H9 (cell line): Measurements from ENCODE around the gene NLRC3. TPM values are rescaled to one million over a fixed set of nuclear protein-coding genes. Genes with fewer than 3 reads are reported as not detected.

ENCODE experiments used
- DNase-seq: peaks from one replicate; pipeline ENCODE4 v3.0.0-alpha.2; 2017
- H2AFZ ChIP-seq: one replicate; pipeline ENCODE4 v1.6.1; 2013; ENCODE audit warnings: mild to moderate bottlenecking, low read length, control low read depth, moderate library complexity
- H2AK5ac ChIP-seq: 2 replicates; pipeline ENCODE4 v1.6.1; 2013; ENCODE audit warnings: low read length, control low read depth, mixed read lengths; ENCODE audit not compliant: insufficient read length
- H2BK120ac ChIP-seq: one replicate; pipeline ENCODE4 v1.6.1; 2013; ENCODE audit warnings: low read depth, mild to moderate bottlenecking, low read length, control low read depth, inconsistent platforms; ENCODE audit not compliant: poor library complexity, severe bottlenecking
- H2BK12ac ChIP-seq: 2 replicates; pipeline ENCODE4 v1.6.1; 2013; ENCODE audit warnings: low read length, control low read depth, mixed read lengths, low read depth; ENCODE audit not compliant: insufficient read length
- H2BK15ac ChIP-seq: 2 replicates; pipeline ENCODE4 v1.6.1; 2013; ENCODE audit warnings: low read depth, low read length, control low read depth
- H2BK20ac ChIP-seq: one replicate; pipeline ENCODE4 v1.6.1; 2013; ENCODE audit warnings: low read depth, mild to moderate bottlenecking, low read length, control low read depth, inconsistent platforms; ENCODE audit not compliant: poor library complexity, severe bottlenecking
- H2BK5ac ChIP-seq: 2 replicates; pipeline ENCODE4 v1.6.1; 2013; ENCODE audit warnings: low read length, control low read depth, mixed read lengths; ENCODE audit not compliant: insufficient read length
- H3K14ac ChIP-seq: 2 replicates; pipeline ENCODE4 v1.6.1; 2013; ENCODE audit warnings: low read length, control low read depth; ENCODE audit not compliant: insufficient read depth
- H3K18ac ChIP-seq: 2 replicates; pipeline ENCODE4 v1.6.1; 2013; ENCODE audit warnings: low read depth, mild to moderate bottlenecking, mixed read lengths, low read length, control low read depth; ENCODE audit not compliant: insufficient read length
- H3K23ac ChIP-seq: 2 replicates; pipeline ENCODE4 v1.6.1; 2013; ENCODE audit warnings: low read length, control low read depth, mixed read lengths, low read depth; ENCODE audit not compliant: insufficient read length
- H3K23me2 ChIP-seq: 2 replicates; pipeline ENCODE4 v1.6.1; 2013; ENCODE audit warnings: low read depth, mild to moderate bottlenecking, mixed read lengths, low read length, control low read depth; ENCODE audit not compliant: insufficient read length, poor library complexity, severe bottlenecking
- H3K27ac ChIP-seq: 2 replicates; pipeline ENCODE4 v1.5.1; 2013; ENCODE audit warnings: low read length, control low read depth, mixed read lengths, low read depth; ENCODE audit not compliant: insufficient read length
- H3K27me3 ChIP-seq: 2 replicates; pipeline ENCODE4 v1.6.1; 2013; ENCODE audit warnings: low read length, control low read depth, inconsistent platforms; ENCODE audit not compliant: insufficient read depth
- H3K4ac ChIP-seq: 2 replicates; pipeline ENCODE4 v1.6.1; 2013; ENCODE audit warnings: low read depth, mild to moderate bottlenecking, control low read depth, inconsistent platforms, low read length, moderate library complexity
- H3K4me1 ChIP-seq: 2 replicates; pipeline ENCODE4 v1.6.1; 2013; ENCODE audit warnings: low read length, control low read depth, inconsistent platforms; ENCODE audit not compliant: insufficient read depth
- H3K4me2 ChIP-seq: 2 replicates; pipeline ENCODE4 v1.6.1; 2013; ENCODE audit warnings: low read length, control low read depth, mixed read lengths; ENCODE audit not compliant: insufficient read length, insufficient read depth
- H3K56ac ChIP-seq: 2 replicates; pipeline ENCODE4 v1.6.1; 2013; ENCODE audit warnings: low read depth, mild to moderate bottlenecking, mixed read lengths, low read length, control low read depth; ENCODE audit not compliant: insufficient read length
- H3K79me1 ChIP-seq: 2 replicates; pipeline ENCODE4 v1.6.1; 2013; ENCODE audit warnings: low read depth, mild to moderate bottlenecking, moderate library complexity, low read length, control low read depth, inconsistent platforms; ENCODE audit not compliant: insufficient read depth, poor library complexity, severe bottlenecking
- H3K79me2 ChIP-seq: 2 replicates; pipeline ENCODE4 v1.6.1; 2013; ENCODE audit warnings: low read length, control low read depth, inconsistent platforms; ENCODE audit not compliant: insufficient read depth
- H3K9ac ChIP-seq: 2 replicates; pipeline ENCODE4 v1.6.1; 2013; ENCODE audit warnings: low read length, control low read depth, mixed read lengths; ENCODE audit not compliant: insufficient read length; ENCODE audit errors: extremely low read depth
- H3K9me3 ChIP-seq: one replicate; pipeline ENCODE4 v1.6.1; 2013; ENCODE audit warnings: low read depth, low read length, inconsistent platforms; ENCODE audit not compliant: control insufficient read depth
- H3T11ph ChIP-seq: one replicate; pipeline ENCODE4 v1.6.1; 2013; ENCODE audit warnings: mild to moderate bottlenecking, low read length, control low read depth, inconsistent platforms
- H4K20me1 ChIP-seq: one replicate; pipeline ENCODE4 v1.6.1; 2013; ENCODE audit not compliant: control insufficient read depth, insufficient read length, insufficient read depth
- H4K5ac ChIP-seq: 2 replicates; pipeline ENCODE4 v1.6.1; 2013; ENCODE audit warnings: low read depth, mild to moderate bottlenecking, mixed read lengths, low read length, control low read depth; ENCODE audit not compliant: insufficient read length
- H4K8ac ChIP-seq: replicated peaks from 2 replicates; pipeline ENCODE4 v1.6.1; 2013; ENCODE audit warnings: low read length, control low read depth, mixed read lengths, low read depth; ENCODE audit not compliant: insufficient read length
- H4K91ac ChIP-seq: 2 replicates; pipeline ENCODE4 v1.6.1; 2013; ENCODE audit warnings: low read depth, mild to moderate bottlenecking, moderate library complexity, mixed read lengths, low read length, control low read depth; ENCODE audit not compliant: insufficient read length
- H3K27ac Mint-ChIP-seq, 3 experiments: 2 replicates in 2 of 3; 3 replicates in 1 of 3; pipeline ENCODE4 v1.8.0; 2020 to 2021; ENCODE audit warnings: mixed read lengths in 3 of 3, mild to moderate bottlenecking in 1 of 3, moderate library complexity in 1 of 3
- H3K27me3 Mint-ChIP-seq: 2 replicates; pipeline ENCODE4 v1.8.0; 2021; ENCODE audit warnings: low read depth, mild to moderate bottlenecking, moderate library complexity, mixed read lengths
- H3K36me3 Mint-ChIP-seq, 3 experiments: 2 replicates in 2 of 3; 3 replicates in 1 of 3; pipeline ENCODE4 v1.8.0; 2020 to 2021; ENCODE audit warnings: low read depth in 3 of 3, mixed read lengths in 3 of 3; ENCODE audit not compliant: insufficient read depth in 1 of 3
- H3K4me1 Mint-ChIP-seq, 2 experiments: 2 replicates each; pipeline ENCODE4 v1.8.0; 2020; ENCODE audit warnings: mixed read lengths in 2 of 2
- H3K4me3 Mint-ChIP-seq, 2 experiments: 2 replicates in 1 of 2; 3 replicates in 1 of 2; pipeline ENCODE4 v1.8.0; 2020 to 2021; ENCODE audit warnings: mild to moderate bottlenecking in 2 of 2, mixed read lengths in 2 of 2, moderate library complexity in 1 of 2
- H3K9me3 Mint-ChIP-seq, 2 experiments: 2 replicates in 1 of 2; 3 replicates in 1 of 2; pipeline ENCODE4 v1.8.0; 2020; ENCODE audit warnings: mild to moderate bottlenecking in 2 of 2, mixed read lengths in 2 of 2, moderate library complexity in 1 of 2
- CTCF ChIP-seq: fragments of 200-600 bp; sonication (generic); conservative IDR thresholded peaks from 3 replicates; pipeline ENCODE4 v1.8.0; 2021; ENCODE audit warnings: antibody characterized with exemption, mild to moderate bottlenecking
- WGBS: extraction: QIAGEN DNeasy Blood & Tissue Kit; methylation state at CpG from one replicate; pipeline ENCODE4 v1.1.7; 2013; ENCODE audit warnings: missing lambda C conversion rate, low lambda C conversion rate, mixed read lengths; ENCODE audit not compliant: insufficient read length; ENCODE audit errors: extremely low coverage; 5-methylcytosine and 5-hydroxymethylcytosine counted together
- total RNA-seq: library from RNA; stranded (reverse); gene quantifications from 2 replicates; pipeline ENCODE4 v1.2.1, GENCODE V29; 2021

NLRC3 gene
- total RNA-seq, 1 experiment from 2014 or later: 0.44 TPM

GRCh38 chr16:3596101-3596861 lies 19.1 kb upstream of the NLRC3 start:
- Histone ChIP-seq H2BK20ac (no peak overlapping the region), H3K23ac (no peak overlapping the region), H3K79me2 (no peaks in the 10 kb centered on the region), H3K14ac (no peak overlapping the region), H3K9ac (no peak overlapping the region), H4K20me1 (no peaks in the 10 kb centered on the region), H3K9me3 (peaks cover 18% of the 10 kb centered on the region), H3K27me3 (no peaks in the 10 kb centered on the region), H3K4me2 (no peak overlapping the region), H2BK120ac (no peak overlapping the region), H2BK15ac (no peak overlapping the region), H3K18ac (no peak overlapping the region), H2BK5ac (no peak overlapping the region), H3T11ph (no peak overlapping the region), H3K27ac (no peak overlapping the region), H3K56ac (no peak overlapping the region), H3K23me2 (no peaks in the 10 kb centered on the region), H4K91ac (no peak overlapping the region), H4K8ac (no peak overlapping the region), H2AFZ (no peak overlapping the region), H3K4me1 (no peaks in the 10 kb centered on the region), H4K5ac (no peak overlapping the region), H2AK5ac (no peak overlapping the region), H2BK12ac (no peak overlapping the region), H3K4ac (no peak overlapping the region), H3K79me1 (no peaks in the 10 kb centered on the region)
- WGBS: no CpG with 5 or more reads among the region's 27 CpGs
- H3K9me3 Mint-ChIP-seq: peaks cover 22 to 23% of the 10 kb centered on the region in 2 experiments
- H3K4me3 Mint-ChIP-seq: no peak overlapping the region
- no peak overlapping the region for H3K27ac Mint-ChIP-seq
- no peak for DNase-seq
- no peak for TF ChIP-seq CTCF
- H3K27me3 Mint-ChIP-seq: no peaks in the 10 kb centered on the region
- peaks cover 38 to 51% (median 50%) of the 10 kb centered on the region in 3 experiments for H3K36me3 Mint-ChIP-seq
- no peaks in the 10 kb centered on the region for H3K4me1 Mint-ChIP-seq
